Neural crest cell (in vitro differentiated cells): ENCODE data around the gene DIAPH2. TPM values are rescaled to one million over a fixed set of nuclear protein-coding genes. Genes with fewer than 3 reads are reported as not detected.

Experiments
- DNase-seq: peaks from one replicate; pipeline ENCODE4 v3.0.0; 2021; ENCODE audit warnings: low read depth, mixed read lengths, low spot score
- H3K27ac Mint-ChIP-seq: one replicate; pipeline ENCODE4 v1.8.0; 2021; ENCODE audit warnings: mild to moderate bottlenecking, mixed read lengths; ENCODE audit not compliant: unreplicated experiment
- H3K27me3 Mint-ChIP-seq: 2 replicates; pipeline ENCODE4 v1.8.0; 2021; ENCODE audit warnings: low read depth, mild to moderate bottlenecking, mixed read lengths
- H3K36me3 Mint-ChIP-seq: 2 replicates; pipeline ENCODE4 v1.8.0; 2021; ENCODE audit warnings: low read depth, mild to moderate bottlenecking, mixed read lengths
- H3K4me1 Mint-ChIP-seq: 2 replicates; pipeline ENCODE4 v1.8.0; 2021; ENCODE audit warnings: mixed read lengths
- H3K4me3 Mint-ChIP-seq: one replicate; pipeline ENCODE4 v1.8.0; 2021; ENCODE audit warnings: mild to moderate bottlenecking, mixed read lengths
- H3K9me3 Mint-ChIP-seq: 2 replicates; pipeline ENCODE4 v1.8.0; 2021; ENCODE audit warnings: mixed read lengths
- CTCF ChIP-seq: fragments of 200-600 bp; sonication (generic); conservative IDR thresholded peaks from 2 replicates; pipeline ENCODE4 v1.5.0; 2021; ENCODE audit warnings: antibody characterized with exemption, mild to moderate bottlenecking
- total RNA-seq: library from RNA; stranded (reverse); gene quantifications from 2 replicates; pipeline ENCODE4 v1.2.1, GENCODE V29; 2021

The DIAPH2 gene
- total RNA-seq, 1 donor from 2014 or later: 8.4 TPM

- Mint-ChIP-seq H3K9me3 (peaks cover under 1% of the 10 kb centered on the region), H3K4me1 (peaks cover 31% of the 10 kb centered on the region), H3K36me3 (no peaks in the 10 kb centered on the region), H3K27ac (no peak overlapping the region), H3K27me3 (no peaks in the 10 kb centered on the region), H3K4me3 (no peak overlapping the region)
- no peak for TF ChIP-seq CTCF
- no peak for DNase-seq
Observed at GRCh38 chrX:97452283-97452682, 767.6 kb downstream of the DIAPH2 start.

GRCh38 chrX:97461763-97462162 lies 777.1 kb downstream of the DIAPH2 start:
- Mint-ChIP-seq H3K4me1 (peaks cover 30% of the 10 kb centered on the region), H3K27me3 (no peaks in the 10 kb centered on the region), H3K36me3 (no peaks in the 10 kb centered on the region), H3K4me3 (no peak overlapping the region), H3K9me3 (peaks cover 7% of the 10 kb centered on the region), H3K27ac (no peak overlapping the region)
- TF ChIP-seq CTCF: peak; percentile 57
- no peak for DNase-seq

GRCh38 chrX:97471071-97471470 lies 786.4 kb downstream of the DIAPH2 start:
- H3K9me3 Mint-ChIP-seq: no peaks in the 10 kb centered on the region
- DNase-seq: no peak
- no peak overlapping the region for H3K4me3 Mint-ChIP-seq
- no peak for TF ChIP-seq CTCF
- peaks cover 22% of the 10 kb centered on the region for H3K4me1 Mint-ChIP-seq
- H3K36me3 Mint-ChIP-seq: no peaks in the 10 kb centered on the region
- H3K27me3 Mint-ChIP-seq: no peaks in the 10 kb centered on the region
- H3K27ac Mint-ChIP-seq: no peak overlapping the region

- no peak for TF ChIP-seq CTCF
- no peaks in the 10 kb centered on the region for H3K36me3 Mint-ChIP-seq
Observed at GRCh38 chrX:97474933-97475332, 790.3 kb downstream of the DIAPH2 start.

GRCh38 chrX:97479106-97479890 lies 794.7 kb downstream of the DIAPH2 start:
- Mint-ChIP-seq H3K4me1 (peaks cover 28% of the 10 kb centered on the region), H3K27me3 (no peaks in the 10 kb centered on the region), H3K4me3 (no peak overlapping the region), H3K36me3 (no peaks in the 10 kb centered on the region), H3K27ac (no peak overlapping the region), H3K9me3 (peaks cover 8% of the 10 kb centered on the region)
- TF ChIP-seq CTCF: no peak
- DNase-seq: no peak

More at GRCh38 chrX:97474933-97475332, 790.3 kb downstream of the DIAPH2 start:
- Mint-ChIP-seq H3K4me3 (no peak overlapping the region), H3K4me1 (peaks cover 7% of the 10 kb centered on the region), H3K9me3 (peaks cover under 1% of the 10 kb centered on the region), H3K27ac (no peak overlapping the region), H3K27me3 (no peaks in the 10 kb centered on the region)
- no peak for DNase-seq
